ENCODE measurements around the gene CLMP.

CLMP gene

GRCh38 chr11:123052901-123053721 lies 141.9 kb downstream of the CLMP start:
- DNase-seq = no peak

DNA sequence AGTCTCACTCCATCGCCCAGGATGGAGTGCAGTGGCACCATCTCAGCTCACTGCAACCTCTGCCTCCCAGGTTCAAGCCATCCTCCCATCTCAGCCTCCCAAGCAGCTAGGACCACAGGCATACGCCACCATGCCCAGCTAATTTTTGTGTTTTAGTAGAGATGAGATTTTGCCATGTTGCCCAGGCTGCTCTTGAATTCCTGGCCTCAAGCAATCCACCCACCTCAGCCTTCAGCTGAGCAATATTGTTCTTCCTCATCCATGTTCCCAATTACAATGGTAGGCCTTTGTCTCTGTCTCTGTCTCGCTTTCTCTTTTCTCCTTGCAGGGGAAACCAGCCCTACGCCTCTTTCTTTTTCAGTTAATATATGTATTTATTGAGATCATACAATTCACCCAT lies 143.4 kb downstream of the CLMP start:
- no peak for DNase-seq

- DNase-seq = no peak
Observed at GRCh38 chr11:123051146-123051545, 143.9 kb downstream of the CLMP start.

- no peak for DNase-seq
Observed at GRCh38 chr11:123047947-123048293, 147.1 kb downstream of the CLMP start.

GRCh38 chr11:123047266-123047946 lies 147.6 kb downstream of the CLMP start:
- DNase-seq = no peak

- DNase-seq = no peak
Observed at GRCh38 chr11:123046473-123047259, 148.4 kb downstream of the CLMP start.

DNA sequence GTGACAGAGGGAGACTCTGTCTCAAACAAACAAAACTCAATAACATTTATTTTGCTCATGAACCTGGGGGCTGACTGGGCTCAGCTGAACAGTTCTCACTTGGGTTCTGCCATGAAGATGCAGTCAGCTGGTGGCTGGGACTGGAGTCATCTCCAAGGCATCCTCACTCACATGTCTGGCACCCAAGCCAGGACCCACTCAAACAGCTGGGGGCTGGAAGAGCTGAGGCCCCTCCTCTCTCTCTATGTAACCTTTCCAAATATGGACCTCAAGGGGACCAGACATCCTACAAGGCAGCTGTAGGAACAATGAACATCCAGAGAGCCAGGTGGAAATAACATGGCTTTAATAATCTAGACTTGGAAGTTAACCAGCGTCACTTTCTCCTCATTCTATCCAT lies 149.9 kb downstream of the CLMP start:
- no peak for DNase-seq

DNA sequence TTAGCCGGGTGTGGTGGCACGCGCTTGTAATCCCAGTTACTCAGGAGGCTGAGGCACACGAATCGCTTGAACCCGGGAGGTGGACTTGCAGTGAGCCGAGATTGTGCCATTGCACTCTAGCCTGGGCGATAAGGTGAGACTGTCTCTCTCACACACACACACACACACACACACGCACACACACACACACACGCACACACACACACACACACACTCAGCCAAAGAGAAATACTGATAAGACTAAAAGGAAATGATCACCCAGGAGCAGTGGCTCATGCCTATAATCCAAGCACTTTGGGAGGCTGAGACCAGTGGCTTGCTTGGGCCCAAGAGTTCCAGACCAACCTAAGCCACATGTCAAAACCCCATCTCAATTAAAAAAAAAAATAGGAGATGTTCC lies 153.9 kb downstream of the CLMP start:
- no peak for DNase-seq

- DNase-seq = no peak
Observed at GRCh38 chr11:123040111-123040432, 155.0 kb downstream of the CLMP start.

- DNase-seq = no peak
Observed at GRCh38 chr11:123035831-123036230, 159.2 kb downstream of the CLMP start.

GRCh38 chr11:123034597-123034996 lies 160.5 kb downstream of the CLMP start:
- DNase-seq = no peak

DNA sequence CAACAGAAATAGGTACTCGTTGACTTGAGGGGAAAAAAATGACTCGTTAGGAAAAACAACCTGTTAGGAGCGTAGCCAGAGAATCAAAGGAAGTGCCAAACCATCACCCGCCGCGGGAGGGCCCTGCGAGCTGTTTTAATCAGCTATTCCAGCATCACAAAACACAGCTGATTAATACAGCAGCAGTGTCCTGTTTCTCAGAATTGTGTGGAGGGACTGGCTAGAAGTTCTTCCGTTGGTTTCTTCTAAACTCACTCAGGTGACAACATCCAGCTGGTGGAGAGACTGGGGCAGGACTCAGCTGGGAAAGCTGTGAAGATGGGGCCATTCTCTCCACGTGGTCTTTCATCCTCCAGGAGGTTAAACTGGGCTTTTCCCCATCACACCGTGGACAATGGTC lies 161.2 kb downstream of the CLMP start:
- no peak for DNase-seq

GRCh38 chr11:123030517-123030916 lies 164.5 kb downstream of the CLMP start:
- no peak for DNase-seq

DNA sequence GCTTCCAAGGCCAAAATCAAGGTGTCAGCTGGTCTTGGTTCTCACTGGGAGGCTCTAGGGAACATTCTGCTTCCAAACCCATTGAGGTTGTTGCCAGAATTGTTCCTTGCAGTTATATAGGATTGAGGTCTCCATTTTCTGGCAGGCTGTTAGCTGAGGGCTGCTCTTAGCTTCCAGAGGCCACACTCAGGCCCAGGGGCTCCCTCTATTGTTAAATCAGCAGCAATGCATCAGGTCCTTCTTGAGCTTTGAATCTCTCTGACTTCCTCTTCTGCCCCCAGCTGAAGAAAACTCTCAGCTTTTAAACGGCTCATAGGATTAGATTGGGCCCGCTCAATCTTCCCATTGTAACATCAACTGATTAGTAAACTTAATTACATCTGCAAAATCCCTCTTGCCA lies 174.1 kb downstream of the CLMP start:
- peak; percentile 59 for DNase-seq

All from NCI-H345 (cell line).